ENCODE results near the gene E2F3.

Gene E2F3

DNA sequence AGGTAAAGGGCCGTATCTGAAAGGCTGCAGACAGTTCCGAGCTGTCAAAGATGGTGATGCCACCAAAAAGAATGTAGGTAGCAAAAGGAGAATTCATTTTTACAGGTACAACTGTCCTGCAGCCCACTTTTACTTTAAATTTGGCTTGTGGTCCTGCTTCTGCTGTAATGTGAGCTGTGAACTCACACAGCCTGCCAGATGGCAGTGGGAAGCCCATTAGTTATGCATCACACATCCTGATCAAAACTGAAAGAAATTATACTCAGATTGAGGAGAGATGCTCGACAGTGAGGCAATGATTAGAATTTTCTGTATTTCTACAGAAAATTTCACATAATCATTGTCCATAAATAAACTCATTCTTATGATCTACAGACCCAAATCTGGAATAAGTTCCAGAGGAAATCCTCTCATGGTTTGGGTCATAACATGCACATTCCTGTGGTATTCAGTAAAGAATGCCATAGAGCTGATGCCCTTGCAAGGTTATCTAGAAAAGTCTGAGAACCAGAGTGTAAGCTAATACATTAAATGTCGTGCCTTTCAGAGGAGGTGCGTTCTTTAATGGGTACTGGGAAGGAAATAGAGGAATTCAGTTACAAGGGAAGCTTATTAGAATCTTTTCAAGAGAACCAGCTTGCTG, 23.9 kb upstream of the E2F3 start:
- H3K27me3 Mint-ChIP-seq, result peaks cover 5% of the 10 kb centered on the region
- H3K36me3 Mint-ChIP-seq, result no peaks in the 10 kb centered on the region
- no peaks in the 10 kb centered on the region for H3K9me3 Mint-ChIP-seq
- no peak overlapping the region for H3K4me3 Mint-ChIP-seq
- DNase-seq (ENCODE audit: low spot score in 2 of 2) (no peak), ATAC-seq (ENCODE audit: low read depth) (peak; percentile 77)
- H3K27ac Mint-ChIP-seq, result peak overlapping the region; percentile 25
- H3K4me1 Mint-ChIP-seq, result peaks cover 3% of the 10 kb centered on the region

GRCh38 chr6:20379231-20379630, 22.4 kb upstream of the E2F3 start:
- DNase-seq (ENCODE audit: low spot score in 2 of 2), result no peak
- H3K27ac Mint-ChIP-seq, result no peak overlapping the region

DNA sequence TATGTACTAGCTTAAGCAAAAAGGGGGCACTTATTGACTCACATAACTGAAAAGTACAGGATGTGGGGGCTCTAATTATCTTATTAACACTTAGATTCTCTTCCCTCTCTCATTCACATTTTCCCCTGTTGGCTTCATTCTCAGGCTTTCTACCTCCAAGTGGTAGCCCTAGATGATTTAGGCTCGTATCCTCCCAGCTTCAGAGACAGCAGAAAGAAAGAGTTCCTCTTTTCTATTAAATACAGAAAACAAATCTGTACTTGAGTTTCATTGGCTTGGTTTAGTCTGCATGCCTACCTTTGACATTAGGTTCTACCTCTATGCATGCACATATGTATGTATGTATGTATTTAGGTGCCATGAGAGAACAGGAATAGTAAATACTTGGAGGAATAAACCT, 15.5 kb upstream of the E2F3 start:
- no peaks in the 10 kb centered on the region for H3K9me3 Mint-ChIP-seq
- no peaks in the 10 kb centered on the region for H3K36me3 Mint-ChIP-seq
- H3K4me1 Mint-ChIP-seq, result no peaks in the 10 kb centered on the region
- no peak overlapping the region for H3K27ac Mint-ChIP-seq
- no peak overlapping the region for H3K4me3 Mint-ChIP-seq
- ATAC-seq (ENCODE audit: low read depth), result no peak
- no peak for DNase-seq (ENCODE audit: low spot score in 2 of 2)
- H3K27me3 Mint-ChIP-seq, result peaks cover 11% of the 10 kb centered on the region

More at GRCh38 chr6:20379231-20379630, 22.4 kb upstream of the E2F3 start:
- H3K27me3 Mint-ChIP-seq, result peaks cover 5% of the 10 kb centered on the region
- H3K9me3 Mint-ChIP-seq, result no peaks in the 10 kb centered on the region
- H3K4me1 Mint-ChIP-seq, result peaks cover 3% of the 10 kb centered on the region
- H3K4me3 Mint-ChIP-seq, result no peak overlapping the region
- no peak for ATAC-seq (ENCODE audit: low read depth)
- no peaks in the 10 kb centered on the region for H3K36me3 Mint-ChIP-seq

- peaks cover 8% of the 10 kb centered on the region for H3K27me3 Mint-ChIP-seq
- H3K4me3 Mint-ChIP-seq, result no peak overlapping the region
- DNase-seq (ENCODE audit: low spot score in 2 of 2), result no peak
- H3K27ac Mint-ChIP-seq, result no peak overlapping the region
- no peak for ATAC-seq (ENCODE audit: low read depth)
- H3K4me1 Mint-ChIP-seq, result no peaks in the 10 kb centered on the region
- H3K36me3 Mint-ChIP-seq, result no peaks in the 10 kb centered on the region
- no peaks in the 10 kb centered on the region for H3K9me3 Mint-ChIP-seq
Observed at GRCh38 chr6:20389066-20389465, 12.6 kb upstream of the E2F3 start.

DNA sequence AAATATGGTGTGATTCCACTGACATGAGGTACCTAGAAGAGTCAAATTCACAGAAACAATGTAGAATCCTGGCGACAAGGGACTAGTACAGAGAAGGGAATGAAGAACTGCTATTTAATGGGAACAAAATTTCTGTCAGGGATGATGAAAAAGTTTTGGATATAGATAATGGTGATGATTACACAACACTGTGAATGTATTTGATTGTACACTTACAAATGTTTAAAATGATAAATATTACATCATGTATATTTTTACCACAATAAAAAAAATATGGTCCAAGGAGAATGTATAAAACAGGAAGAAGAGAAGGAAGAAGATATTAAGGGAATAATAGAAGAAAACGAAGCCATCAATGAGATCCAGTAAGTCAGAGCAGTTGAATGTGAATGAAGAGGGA, 8.4 kb upstream of the E2F3 start:
- H3K4me1 Mint-ChIP-seq, result no peaks in the 10 kb centered on the region
- H3K9me3 Mint-ChIP-seq, result no peaks in the 10 kb centered on the region
- DNase-seq (ENCODE audit: low spot score in 2 of 2), result no peak
- no peak overlapping the region for H3K4me3 Mint-ChIP-seq
- H3K36me3 Mint-ChIP-seq, result no peaks in the 10 kb centered on the region
- no peak overlapping the region for H3K27ac Mint-ChIP-seq
- ATAC-seq (ENCODE audit: low read depth), result no peak
- peaks cover 8% of the 10 kb centered on the region for H3K27me3 Mint-ChIP-seq

DNA sequence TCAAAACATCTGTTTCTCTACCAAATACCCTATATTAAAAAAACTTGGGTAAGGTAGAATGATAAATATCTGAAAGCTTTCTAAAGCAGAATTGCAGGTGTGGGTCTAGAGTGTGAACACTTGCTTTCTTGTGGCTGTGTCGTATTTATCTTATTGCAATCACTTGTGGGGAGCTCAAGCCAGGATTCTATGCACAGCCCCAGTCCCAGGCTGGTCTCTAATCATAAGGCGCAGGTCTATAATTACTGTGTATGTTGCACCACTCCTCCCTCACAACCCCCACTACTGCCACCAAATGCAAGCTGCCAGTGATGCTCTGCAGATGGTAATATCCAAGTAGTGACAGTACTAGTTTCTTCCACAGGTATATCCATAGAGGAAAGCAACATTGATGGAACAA, 2.2 kb upstream of the E2F3 start:
- Mint-ChIP-seq H3K4me1 (peaks cover 10% of the 10 kb centered on the region), H3K27ac (no peak overlapping the region)

GRCh38 chr6:20400456-20401204, 1.0 kb upstream of the E2F3 start:
- Mint-ChIP-seq H3K4me1 (peaks cover 13% of the 10 kb centered on the region), H3K4me3 (peak overlapping the region; percentile 72), H3K9me3 (no peaks in the 10 kb centered on the region), H3K27ac (peak overlapping the region; percentile 66), H3K27me3 (peaks cover 1% of the 10 kb centered on the region), H3K36me3 (no peaks in the 10 kb centered on the region)
- ATAC-seq (ENCODE audit: low read depth), result no peak
- DNase-seq (ENCODE audit: low spot score in 2 of 2), result no peak

More for the DNA sequence above, 2.2 kb upstream of the E2F3 start:
- no peaks in the 10 kb centered on the region for H3K9me3 Mint-ChIP-seq
- no peak for ATAC-seq (ENCODE audit: low read depth)
- H3K4me3 Mint-ChIP-seq, result no peak overlapping the region
- DNase-seq (ENCODE audit: low spot score in 2 of 2), result no peak
- H3K27me3 Mint-ChIP-seq, result peaks cover 4% of the 10 kb centered on the region
- no peaks in the 10 kb centered on the region for H3K36me3 Mint-ChIP-seq

- H3K4me3 Mint-ChIP-seq, result peak overlapping the region; percentile 72
- DNase-seq (ENCODE audit: low spot score in 2 of 2), result no peak
- H3K36me3 Mint-ChIP-seq, result peaks cover 2% of the 10 kb centered on the region
- H3K9me3 Mint-ChIP-seq, result no peaks in the 10 kb centered on the region
- ATAC-seq (ENCODE audit: low read depth), result no peak
- peak overlapping the region; percentile 66 for H3K27ac Mint-ChIP-seq
- H3K4me1 Mint-ChIP-seq, result peaks cover 15% of the 10 kb centered on the region
- H3K27me3 Mint-ChIP-seq, result no peaks in the 10 kb centered on the region
Observed at GRCh38 chr6:20402092-20402341, 338 bp downstream of the E2F3 start.

- peak in 1 of 2 donors; percentile 54 for DNase-seq (ENCODE audit: low spot score in 2 of 2)
- Mint-ChIP-seq H3K9me3 (no peaks in the 10 kb centered on the region), H3K27ac (no peak overlapping the region), H3K36me3 (peaks cover 2% of the 10 kb centered on the region), H3K4me3 (peak overlapping the region; percentile 84), H3K27me3 (no peaks in the 10 kb centered on the region), H3K4me1 (peaks cover 15% of the 10 kb centered on the region)
- ATAC-seq (ENCODE audit: low read depth), result no peak
Observed at GRCh38 chr6:20402342-20403069, 827 bp downstream of the E2F3 start.

DNA sequence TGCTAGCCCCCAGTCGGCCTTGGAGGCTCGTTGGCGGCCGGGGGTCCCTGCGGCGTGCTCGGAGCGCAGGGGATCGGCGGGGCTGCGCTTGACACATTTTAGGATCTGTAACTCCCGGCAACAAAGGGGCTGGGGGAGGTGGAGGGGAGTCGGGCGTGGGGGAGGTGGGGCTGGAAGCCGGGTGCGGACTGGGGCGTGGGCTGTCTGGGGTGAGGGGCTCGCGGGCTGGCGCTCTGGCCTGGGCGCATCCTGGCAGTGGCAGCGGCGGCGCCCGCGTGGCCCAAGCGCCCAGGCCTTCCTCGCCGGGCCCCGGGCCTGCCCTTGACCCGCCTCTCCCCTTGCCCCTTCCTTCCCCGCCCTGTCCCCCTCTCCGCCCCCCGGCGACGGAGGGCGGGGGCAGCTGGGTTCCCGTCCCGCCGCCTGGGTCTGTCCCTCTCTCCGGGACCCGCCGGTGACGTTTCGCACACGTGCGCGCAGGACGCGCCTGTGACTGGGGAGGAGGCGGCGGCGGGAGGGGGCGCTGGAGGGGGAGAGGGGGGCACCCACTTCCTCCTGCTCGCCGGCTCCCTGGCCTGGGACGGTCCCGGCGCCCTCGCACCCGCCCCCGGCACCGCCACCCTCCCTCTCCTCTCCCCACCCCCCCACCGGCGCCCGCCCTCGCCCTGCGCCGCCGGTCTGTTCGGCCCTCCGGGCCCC, 1.5 kb downstream of the E2F3 start:
- Mint-ChIP-seq H3K36me3 (peaks cover 2% of the 10 kb centered on the region), H3K27me3 (no peaks in the 10 kb centered on the region), H3K4me3 (peak overlapping the region; percentile 96), H3K27ac (peak overlapping the region; percentile 93), H3K4me1 (peaks cover 15% of the 10 kb centered on the region), H3K9me3 (no peaks in the 10 kb centered on the region)
- peak; percentile 72 to 74 for DNase-seq (ENCODE audit: low spot score in 2 of 2)
- peak; percentile 47 for ATAC-seq (ENCODE audit: low read depth)

DNA sequence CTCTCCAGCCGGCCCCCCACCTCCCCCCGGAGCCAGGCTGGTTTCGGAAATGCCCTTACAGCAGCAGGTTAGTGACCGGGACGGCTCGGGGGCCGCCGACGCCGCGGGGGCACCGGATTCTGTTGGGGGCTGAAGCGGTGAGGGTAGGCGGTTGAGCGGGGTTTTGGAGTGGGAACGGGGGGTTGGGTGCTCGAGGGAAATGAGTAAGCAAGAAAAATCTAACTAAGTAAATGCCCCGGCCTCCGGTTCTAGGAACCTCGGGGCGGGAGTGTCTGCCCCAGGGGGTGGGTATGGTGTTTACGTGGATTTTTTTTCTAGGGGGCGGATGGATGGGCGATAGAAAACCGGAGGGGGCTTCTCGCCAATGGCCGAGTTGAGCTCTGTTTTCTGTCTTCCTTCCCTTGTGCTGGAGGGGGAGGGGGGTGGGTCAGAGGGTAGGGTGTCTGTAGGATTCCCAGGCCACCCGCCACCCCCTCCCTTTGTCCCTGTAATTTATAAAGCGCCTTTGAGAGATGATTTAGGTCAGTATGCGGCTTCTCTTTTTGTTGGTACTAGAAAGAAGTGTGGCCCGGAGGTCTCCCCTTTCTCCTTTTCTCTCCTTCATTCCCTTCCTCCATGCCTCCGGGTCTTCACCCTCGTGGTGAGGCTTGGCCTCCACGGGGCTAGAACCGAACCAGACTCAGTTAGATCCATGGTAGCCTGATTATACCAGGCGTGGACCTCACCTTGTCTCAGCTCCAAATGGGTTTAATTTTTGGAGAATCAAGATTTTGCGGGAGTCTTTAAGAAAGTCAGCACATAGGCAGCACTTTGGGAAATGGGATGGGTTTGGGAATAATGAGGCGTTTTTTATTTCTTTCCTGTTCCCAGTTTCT, 2.3 kb downstream of the E2F3 start:
- Mint-ChIP-seq H3K4me1 (peaks cover 19% of the 10 kb centered on the region), H3K9me3 (no peaks in the 10 kb centered on the region), H3K27me3 (no peaks in the 10 kb centered on the region), H3K27ac (peak overlapping the region; percentile 93), H3K4me3 (peak overlapping the region; percentile 96), H3K36me3 (peaks cover 2% of the 10 kb centered on the region)
- ATAC-seq (ENCODE audit: low read depth), result no peak
- DNase-seq (ENCODE audit: low spot score in 2 of 2), result peak in 1 of 2 donors; percentile 29

- Mint-ChIP-seq H3K27me3 (no peaks in the 10 kb centered on the region), H3K9me3 (no peaks in the 10 kb centered on the region), H3K36me3 (peaks cover 2% of the 10 kb centered on the region), H3K27ac (peak overlapping the region; percentile 93), H3K4me3 (peak overlapping the region; percentile 96), H3K4me1 (peaks cover 24% of the 10 kb centered on the region)
- DNase-seq (ENCODE audit: low spot score in 2 of 2) (peak; percentile 38 to 62), ATAC-seq (ENCODE audit: low read depth) (peak; percentile 33)
Observed at GRCh38 chr6:20404641-20405032, 3.0 kb downstream of the E2F3 start.

- Mint-ChIP-seq H3K36me3 (peaks cover 7% of the 10 kb centered on the region), H3K4me1 (peaks cover 33% of the 10 kb centered on the region), H3K4me3 (no peak overlapping the region), H3K27me3 (no peaks in the 10 kb centered on the region), H3K27ac (peak overlapping the region; percentile 88), H3K9me3 (no peaks in the 10 kb centered on the region)
- DNase-seq (ENCODE audit: low spot score in 2 of 2), result no peak
- no peak for ATAC-seq (ENCODE audit: low read depth)
Observed at GRCh38 chr6:20408851-20409250, 7.2 kb downstream of the E2F3 start.

All from memory B cell (primary cell).